Upper lobe of right lung (tissue), 1 donor: ENCODE results near the gene ISOC1. TPM values are rescaled to one million over a fixed set of nuclear protein-coding genes. Genes with fewer than 3 reads are reported as not detected.

Source experiments
- ATAC-seq: fragments of 200-7000 bp; cut with Tn5 transposase; one replicate; pipeline ENCODE4 v1.9.1; 2020; ENCODE audit warnings: mild to moderate bottlenecking, moderate library complexity
- DNase-seq: peaks from one replicate; pipeline ENCODE4 v3.0.0-alpha.2; 2020
- H3K27ac ChIP-seq: fragments of 200-600 bp; one replicate; pipeline ENCODE4 v1.8.0; 2022
- H3K27me3 ChIP-seq: fragments of 200-600 bp; one replicate; pipeline ENCODE4 v1.8.0; 2022; ENCODE audit warnings: mild to moderate bottlenecking
- H3K36me3 ChIP-seq: fragments of 200-600 bp; one replicate; pipeline ENCODE4 v1.8.0; 2022
- H3K4me1 ChIP-seq: fragments of 200-600 bp; one replicate; pipeline ENCODE4 v1.8.0; 2022
- H3K4me3 ChIP-seq: fragments of 200-600 bp; one replicate; pipeline ENCODE4 v1.8.0; 2022; ENCODE audit warnings: mild to moderate bottlenecking
- H3K9me3 ChIP-seq: fragments of 200-600 bp; one replicate; pipeline ENCODE4 v1.8.0; 2022
- CTCF ChIP-seq: fragments of 200-600 bp; IDR thresholded peaks from one replicate; pipeline ENCODE4 v1.8.0; 2022; ENCODE audit warnings: antibody characterized with exemption
- intact Hi-C: fragments of 100-400 bp; cut with DNase I; formaldehyde crosslinking; loops from one replicate; pipeline ENCODE4 v1.11.0; 2022
- long read RNA-seq: library from polyadenylated mRNA; unstranded; transcript quantifications from one replicate; pipeline ENCODE4 v2.0.0, GENCODE V29; 2021
- total RNA-seq: library from RNA; stranded (reverse); fragmentation: NEBNext Ultra II Directional; extraction: Animal tissue kit (Norgen Biotek cat#: 25700); gene quantifications from one replicate; pipeline ENCODE4 v1.2.1, GENCODE V29; 2021
- donor health status: DM: no; HTN: yes; CAD: no; lungs with severe emphysema.

ISOC1 gene
- total RNA-seq = 22.0 TPM
- long read RNA-seq, transcript ISOC1-201 (5 exons, 1,940 nt) = major isoform, 80 of 80 reads
- long read RNA-seq, partial matches to known transcripts = 0 of 80 reads
- long read RNA-seq, other reads (novel, unspliced or antisense) = 0 of 80 reads

GRCh38 chr5:129094087-129094923, at the start of gene ISOC1:
ISOC1 (plus strand) TSS chr5:129094749; CDS start chr5:129094767, 18 bp downstream.
- ATAC-seq (peak; percentile 98), DNase-seq (peak; percentile 97)

GRCh38 chr5:129046151-129046550, 48.4 kb upstream of the ISOC1 start:
- Histone ChIP-seq H3K4me1 (no peaks in the 10 kb centered on the region), H3K27ac (no peak overlapping the region), H3K36me3 (no peaks in the 10 kb centered on the region), H3K27me3 (no peaks in the 10 kb centered on the region), H3K9me3 (peaks cover 4% of the 10 kb centered on the region), H3K4me3 (no peak overlapping the region)
- ATAC-seq (no peak), DNase-seq (no peak)
- TF ChIP-seq CTCF = no peak
- intact Hi-C loops = no loop called here

More at GRCh38 chr5:129094087-129094923, at the start of gene ISOC1:
- Histone ChIP-seq H3K27ac (peak within 1 kb of the TSS; percentile 87), H3K9me3 (no peaks in the 10 kb centered on the region), H3K4me1 (peaks cover 11% of the 10 kb centered on the region), H3K36me3 (no peaks in the 10 kb centered on the region), H3K27me3 (no peaks in the 10 kb centered on the region), H3K4me3 (peak within 1 kb of the TSS; percentile 83)
- intact Hi-C loops = no loop called here
- TF ChIP-seq CTCF = peak; percentile 23

GRCh38 chr5:129048509-129048908, 46.0 kb upstream of the ISOC1 start:
- H3K27ac ChIP-seq = no peak overlapping the region
- TF ChIP-seq CTCF = no peak
- H3K27me3 ChIP-seq = no peaks in the 10 kb centered on the region
- ATAC-seq = no peak
- peaks cover 4% of the 10 kb centered on the region for H3K9me3 ChIP-seq
- no peaks in the 10 kb centered on the region for H3K4me1 ChIP-seq
- H3K4me3 ChIP-seq = no peak overlapping the region
- H3K36me3 ChIP-seq = no peaks in the 10 kb centered on the region
- intact Hi-C loops = no loop called here
- DNase-seq = no peak

GRCh38 chr5:129049126-129049799, 45.3 kb upstream of the ISOC1 start:
- Histone ChIP-seq H3K27ac (no peak overlapping the region), H3K9me3 (peaks cover 4% of the 10 kb centered on the region), H3K27me3 (no peaks in the 10 kb centered on the region), H3K36me3 (no peaks in the 10 kb centered on the region), H3K4me1 (no peaks in the 10 kb centered on the region), H3K4me3 (no peak overlapping the region)
- no peak for ATAC-seq
- intact Hi-C loops = no loop called here
- no peak for TF ChIP-seq CTCF
- no peak for DNase-seq

GRCh38 chr5:129051283-129051682, 43.3 kb upstream of the ISOC1 start:
- no peak overlapping the region for H3K4me3 ChIP-seq
- H3K9me3 ChIP-seq = no peaks in the 10 kb centered on the region
- no peak for ATAC-seq
- H3K36me3 ChIP-seq = no peaks in the 10 kb centered on the region
- H3K27me3 ChIP-seq = no peaks in the 10 kb centered on the region
- H3K4me1 ChIP-seq = no peaks in the 10 kb centered on the region
- intact Hi-C loops = no loop called here
- H3K27ac ChIP-seq = no peak overlapping the region
- DNase-seq = no peak
- no peak for TF ChIP-seq CTCF
